ENCODE results near the gene CHST11.
A peak's percentile ranks its signal among the peaks of the same experiment; 100 is the strongest.

Gene CHST11

DNA sequence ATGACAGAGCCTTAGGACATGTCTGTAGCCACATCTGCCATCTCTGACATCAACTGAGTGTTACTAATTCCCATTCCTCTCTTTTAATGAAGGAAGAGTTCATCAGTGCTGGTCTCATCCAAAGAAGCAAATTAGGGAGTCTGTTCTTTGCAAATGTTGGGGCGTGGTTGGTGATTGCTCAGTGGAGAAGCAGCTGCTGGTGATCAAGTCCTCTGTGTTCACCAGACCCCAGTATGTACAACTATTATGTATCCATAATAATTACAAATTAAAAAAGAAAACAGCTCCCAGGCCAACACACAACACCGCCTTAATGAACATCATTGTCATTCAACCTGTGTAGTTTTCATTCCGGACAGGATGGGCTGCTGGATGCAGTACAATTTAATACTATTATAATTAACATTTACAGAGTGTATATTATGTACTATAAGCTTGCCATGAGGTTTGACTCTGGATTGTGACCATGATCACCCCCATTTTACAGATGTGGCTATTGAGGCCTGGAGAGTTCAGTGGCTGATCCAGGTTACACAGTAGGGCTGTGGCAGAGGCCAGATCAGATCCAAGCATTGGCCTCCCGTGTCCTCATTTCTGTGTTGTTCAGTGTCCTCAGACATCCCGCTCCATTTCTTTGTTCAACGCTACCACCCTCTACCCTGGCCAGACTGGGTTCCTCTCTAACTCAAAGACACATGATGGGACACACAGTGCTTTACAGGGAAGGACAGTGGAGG is 179.0 kb downstream of the CHST11 start:
- no peak for DNase-seq

DNA sequence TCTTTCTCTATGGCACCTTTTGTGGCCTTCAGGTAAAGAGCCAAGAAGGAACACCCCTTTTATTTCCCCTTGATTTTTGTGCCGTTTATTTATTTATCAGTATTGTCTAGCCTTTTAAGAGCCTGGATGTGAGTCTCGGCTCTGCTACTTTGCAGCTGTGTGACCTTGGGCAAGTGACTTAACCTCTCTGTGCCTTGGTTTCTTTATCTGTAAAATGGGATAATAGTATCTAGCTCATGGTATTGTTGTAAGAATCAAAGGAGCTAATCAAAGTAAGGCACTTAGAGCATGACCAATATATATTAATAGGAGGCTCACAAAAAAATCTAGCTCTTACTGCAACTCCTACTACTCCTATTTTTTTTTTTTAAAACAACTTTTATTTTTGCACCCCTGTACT is 179.7 kb downstream of the CHST11 start:
- DNase-seq = no peak

DNA sequence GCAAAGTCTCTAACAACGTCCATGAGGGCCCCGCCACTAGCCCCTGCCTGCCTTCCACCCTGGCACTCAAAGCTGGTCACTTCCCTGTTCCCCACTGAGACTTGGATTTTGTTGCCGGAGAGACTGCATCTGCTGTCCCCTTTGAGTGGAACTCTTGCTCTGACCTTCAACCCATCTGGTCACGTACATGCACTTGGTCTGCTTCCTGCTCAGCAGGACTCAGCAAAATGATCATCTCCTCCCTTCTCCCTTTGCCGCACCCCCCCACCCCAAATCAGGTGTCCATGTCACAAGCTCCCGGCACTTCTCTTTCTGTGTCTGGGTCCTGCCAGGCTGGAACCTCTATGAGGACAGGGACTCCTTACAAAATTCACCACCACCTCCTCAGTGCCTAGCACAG is 180.9 kb downstream of the CHST11 start:
- no peak for DNase-seq

DNA sequence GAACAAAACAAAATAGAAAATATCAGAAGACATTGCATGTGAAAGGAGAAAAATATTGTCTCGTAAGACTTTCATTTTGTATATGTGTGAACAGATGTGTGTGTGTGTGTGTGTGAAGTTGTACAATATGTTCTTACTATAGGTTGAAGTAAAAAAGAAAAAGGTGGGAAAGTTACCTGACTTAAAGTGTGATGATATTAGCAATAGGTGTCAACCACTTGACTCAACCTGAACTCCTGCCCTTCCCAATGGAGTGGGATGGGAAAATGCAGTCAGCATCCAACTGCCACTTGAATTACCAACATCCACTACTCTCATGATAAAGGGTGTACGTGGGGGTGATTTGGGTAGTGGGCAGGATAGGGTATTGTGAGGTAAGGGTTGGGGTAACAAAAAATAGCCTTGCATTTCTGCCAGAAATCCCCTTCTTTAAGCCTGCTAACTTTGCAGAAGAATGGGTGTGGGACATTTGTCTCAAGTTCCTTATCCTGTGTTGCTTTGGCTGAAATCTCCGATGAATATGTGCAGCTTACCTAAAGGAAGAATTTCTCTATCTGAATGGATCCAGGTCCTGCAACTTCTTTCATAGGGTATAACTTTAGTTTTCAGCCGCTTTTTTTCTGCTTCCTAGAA is 181.6 kb downstream of the CHST11 start:
- no peak for DNase-seq

GRCh38 chr12:104638851-104639240 is 182.1 kb downstream of the CHST11 start:
- no peak for DNase-seq

GRCh38 chr12:104640956-104641355 is 184.2 kb downstream of the CHST11 start:
- DNase-seq = no peak

DNA sequence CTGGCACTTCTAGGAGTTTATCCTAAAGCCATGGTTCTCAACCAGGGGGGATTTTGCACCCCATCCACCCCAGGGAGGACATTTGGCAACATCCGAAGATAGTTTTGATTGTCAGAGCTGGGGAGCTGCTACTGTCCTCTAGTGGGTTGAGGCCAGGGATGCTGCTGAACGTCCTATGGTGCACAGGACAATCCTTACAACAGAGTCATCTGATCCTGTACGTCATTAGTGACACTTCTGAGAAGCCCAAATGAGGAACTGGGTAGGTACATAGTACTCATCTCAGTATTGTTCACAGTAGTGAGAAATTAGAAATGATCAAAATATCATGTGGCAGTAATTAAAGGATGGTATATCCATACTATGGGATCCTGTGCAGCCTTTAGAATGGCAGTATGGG is 185.1 kb downstream of the CHST11 start:
- DNase-seq = peak; percentile 28

GRCh38 chr12:104643093-104643818 is 186.5 kb downstream of the CHST11 start:
- no peak for DNase-seq

GRCh38 chr12:104643819-104644669 is 187.3 kb downstream of the CHST11 start:
- no peak for DNase-seq

- no peak for DNase-seq
These were observed 192.0 kb downstream of the CHST11 start for GRCh38 chr12:104648756-104649155.

DNA sequence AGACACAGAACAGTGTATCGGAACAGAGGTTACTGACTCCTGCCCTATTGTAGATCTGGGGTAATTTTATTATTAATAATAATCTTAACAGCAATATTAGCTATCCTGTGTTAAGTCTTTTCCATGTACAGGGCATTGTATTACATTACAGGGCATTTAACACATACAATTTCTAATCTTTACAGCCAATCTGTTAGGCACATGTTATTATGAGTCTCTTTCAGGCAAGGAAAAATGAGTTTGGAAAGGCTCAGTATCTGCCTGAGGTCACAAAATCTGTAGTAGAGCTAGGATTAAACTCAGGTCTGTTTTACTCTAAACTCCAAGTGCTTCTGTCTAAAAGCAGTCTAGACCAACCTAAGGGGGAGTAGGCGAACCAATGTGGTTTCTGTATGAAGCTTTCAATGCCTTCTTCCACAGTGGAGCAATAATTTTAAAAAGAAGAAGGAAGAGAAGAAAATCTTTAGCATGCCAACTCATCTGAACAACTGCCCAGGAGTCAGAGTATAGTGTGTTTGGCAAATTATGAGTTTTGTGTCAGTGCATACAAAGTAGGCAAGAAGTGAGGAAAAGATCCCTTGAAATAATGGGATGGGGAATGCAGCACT is 192.6 kb downstream of the CHST11 start:
- no peak for DNase-seq

GRCh38 chr12:104649921-104650320 is 193.2 kb downstream of the CHST11 start:
- no peak for DNase-seq

GRCh38 chr12:104650541-104650940 is 193.8 kb downstream of the CHST11 start:
- no peak for DNase-seq

DNA sequence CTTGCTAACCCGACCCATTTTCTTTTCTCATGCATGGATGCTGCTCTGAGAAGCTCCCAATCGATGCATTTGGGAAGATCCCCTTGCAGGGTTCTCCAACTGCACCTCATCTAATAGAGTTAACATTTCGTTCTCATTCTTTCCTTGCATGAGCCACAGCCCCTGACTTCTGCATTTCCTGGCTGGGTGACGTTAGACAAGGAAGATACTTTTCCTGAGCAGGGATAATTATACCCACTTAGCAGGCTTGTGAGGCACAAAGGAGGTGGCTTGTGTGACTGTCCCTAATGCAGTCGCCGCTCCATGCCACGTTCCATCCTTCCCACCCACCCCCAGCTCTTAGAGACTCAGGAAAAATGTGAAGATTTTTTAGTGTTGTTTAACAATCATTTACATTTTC is 195.1 kb downstream of the CHST11 start:
- DNase-seq = no peak

DNA sequence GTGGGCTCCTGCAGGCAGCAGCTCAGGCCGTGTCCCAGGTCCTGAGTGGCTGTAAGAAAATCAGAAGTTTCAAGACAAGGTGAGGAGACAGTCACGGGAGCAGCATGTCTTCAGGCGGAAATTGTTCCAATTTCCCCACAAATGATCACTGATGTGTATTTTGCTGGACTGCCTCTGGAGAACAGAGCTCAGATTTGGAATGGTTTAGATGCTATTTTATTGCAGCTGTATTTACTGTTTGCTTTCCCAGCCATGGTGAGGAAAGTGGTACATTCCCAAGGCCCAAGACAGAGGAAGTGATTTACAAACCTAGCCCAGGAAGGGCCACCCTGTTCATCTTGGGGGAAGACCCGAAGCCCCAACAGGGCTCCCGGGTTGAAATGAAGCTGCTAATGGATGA is 195.6 kb downstream of the CHST11 start:
- no peak for DNase-seq

GRCh38 chr12:104652910-104653309 is 196.2 kb downstream of the CHST11 start:
- DNase-seq = no peak

DNA sequence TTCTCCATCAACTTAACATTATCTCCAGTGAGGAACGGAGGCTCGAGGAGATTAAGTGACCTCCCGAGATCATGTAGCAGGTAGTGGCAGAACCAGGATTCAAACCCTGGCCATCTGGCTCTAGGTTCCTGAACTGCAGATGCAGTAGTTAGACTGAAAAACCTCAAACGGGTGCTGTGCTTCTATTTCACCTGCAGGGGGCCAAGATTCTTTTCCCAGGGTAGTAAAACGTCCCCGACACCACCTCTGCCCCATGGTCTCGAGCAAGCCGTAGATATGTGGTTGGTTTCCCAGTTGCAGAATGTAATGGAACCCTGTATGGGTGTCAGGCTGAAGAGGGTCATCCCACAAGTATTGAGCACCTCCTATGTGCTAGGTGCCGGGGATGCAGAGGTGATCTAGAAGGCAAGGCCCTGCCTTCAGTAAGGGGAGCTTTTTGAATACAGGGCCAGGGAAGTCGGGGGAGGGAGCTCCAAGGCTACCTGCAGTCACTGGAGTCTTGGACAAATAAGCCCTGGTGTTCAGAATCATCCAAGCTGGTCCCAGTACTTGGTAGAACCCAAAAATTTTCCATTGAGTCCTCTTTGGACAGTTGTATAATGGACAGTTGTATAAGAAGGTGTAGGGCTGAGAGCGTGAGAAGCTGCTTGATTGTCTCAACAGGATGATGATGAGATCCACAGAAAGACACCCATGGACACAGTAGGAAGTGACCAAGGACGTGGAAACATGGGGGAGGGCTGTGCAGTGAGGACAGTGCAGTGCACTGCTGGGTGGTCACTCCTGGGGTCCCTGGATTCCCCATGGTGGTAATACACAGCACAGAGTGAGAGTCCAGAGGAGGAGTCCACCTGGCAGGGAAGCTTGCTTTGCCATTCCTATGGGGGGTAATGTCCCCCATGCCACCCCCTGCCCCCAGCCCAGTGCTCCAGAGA is 197.2 kb downstream of the CHST11 start:
- peak; percentile 43 for DNase-seq

DNA sequence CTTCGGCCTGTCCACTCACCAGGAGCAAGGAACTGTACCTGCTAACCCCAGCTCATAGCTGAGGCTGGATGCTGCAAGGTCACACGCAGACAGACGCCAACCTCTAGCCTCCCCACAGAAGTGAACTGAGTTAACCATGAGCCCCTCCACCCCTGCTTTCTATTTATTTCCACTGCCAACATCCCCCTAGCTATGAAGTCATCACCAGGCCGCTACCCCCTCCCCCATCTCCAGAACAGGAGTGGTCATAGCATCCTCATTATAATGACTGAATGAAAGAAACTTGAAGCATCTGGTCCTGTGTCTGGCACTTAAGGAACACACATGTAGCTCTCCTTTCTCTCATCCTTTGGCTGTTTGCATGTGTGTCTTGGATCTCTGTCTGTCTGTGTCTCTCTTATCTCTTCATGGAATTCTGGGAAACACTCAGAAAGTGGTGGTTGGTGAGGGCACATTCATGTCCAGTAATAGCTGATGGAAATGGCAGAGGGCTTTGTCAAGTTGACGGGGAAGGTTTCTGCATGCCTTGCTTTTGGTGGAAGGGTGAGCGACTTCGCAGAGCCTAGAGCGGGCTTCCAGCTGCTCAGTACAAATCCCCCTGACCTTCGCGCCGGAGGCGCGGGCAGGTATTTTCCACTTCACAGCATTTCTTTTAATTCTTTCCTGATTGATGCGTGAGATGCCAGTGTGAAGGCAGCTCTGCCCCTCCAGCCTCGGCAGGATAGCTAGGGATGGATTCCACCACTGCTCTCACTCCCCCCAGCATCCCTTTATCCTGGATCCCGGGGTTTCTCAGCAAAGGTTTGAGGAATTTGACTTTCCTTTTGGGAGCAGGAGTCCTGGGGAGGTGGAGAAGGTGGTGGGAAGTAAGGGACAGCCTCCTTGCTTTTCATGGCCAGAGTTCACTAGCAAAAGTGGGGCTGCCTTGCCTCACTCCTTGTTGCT is 198.2 kb downstream of the CHST11 start:
- DNase-seq = no peak

DNA sequence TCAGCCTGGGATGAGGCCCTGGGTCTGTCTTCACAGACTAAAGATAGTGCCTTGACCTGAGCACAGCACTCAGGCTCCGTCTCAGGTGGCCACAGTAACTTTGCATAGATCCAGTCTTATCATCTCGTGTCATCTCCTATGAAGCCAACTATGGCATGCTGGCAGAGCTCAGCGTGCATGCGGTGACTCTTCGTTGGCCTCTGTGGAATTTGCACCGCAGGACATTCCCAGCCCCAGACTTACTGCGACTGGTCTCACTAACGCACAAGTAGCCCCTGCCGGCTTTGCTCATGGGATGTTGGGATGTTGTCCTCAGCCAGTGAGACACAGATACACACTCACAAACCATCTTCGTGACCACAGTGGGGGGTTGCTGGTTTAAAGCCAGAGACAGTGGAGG is 199.6 kb downstream of the CHST11 start:
- no peak for DNase-seq

DNA sequence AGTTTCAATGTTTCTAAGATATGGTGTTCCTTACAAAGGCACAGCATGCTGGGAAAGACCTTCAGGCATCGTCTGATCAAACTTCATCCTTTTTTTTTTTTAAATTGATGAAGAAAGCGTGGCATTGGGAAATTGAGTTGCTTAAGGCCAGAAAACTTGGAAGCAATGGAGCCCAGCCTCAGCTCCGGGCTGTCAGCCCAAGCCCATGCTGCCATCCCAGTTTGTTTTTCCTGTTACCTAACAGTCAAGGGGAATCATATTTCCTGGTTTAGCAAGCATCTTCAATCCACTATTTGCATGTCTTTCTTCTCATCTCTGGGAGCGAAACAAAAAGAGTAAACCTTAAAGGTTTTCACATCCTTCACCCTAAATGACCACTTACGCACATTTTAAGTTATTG is 200.2 kb downstream of the CHST11 start:
- DNase-seq = no peak

Data from hematopoietic multipotent progenitor cell treated with erythropoietin and hydrocortisone succinate and interleukin-3 and kit ligand, for 8 days (in vitro differentiated cells).